PC-9 (cell line): Measurements from ENCODE around the gene PEAK1.

Source experiments
- CTCF ChIP-seq: fragments of 200-600 bp; sonication (generic); conservative IDR thresholded peaks from 2 replicates; pipeline ENCODE4 v1.6.1; 2017; ENCODE audit warnings: mixed run types, antibody characterized with exemption, mild to moderate bottlenecking, moderate library complexity
- EZH2 ChIP-seq: fragments of 200-600 bp; sonication (generic); IDR thresholded peaks from 2 replicates; pipeline ENCODE4 v1.8.0; 2017; ENCODE audit warnings: antibody characterized with exemption, low read depth

DNA sequence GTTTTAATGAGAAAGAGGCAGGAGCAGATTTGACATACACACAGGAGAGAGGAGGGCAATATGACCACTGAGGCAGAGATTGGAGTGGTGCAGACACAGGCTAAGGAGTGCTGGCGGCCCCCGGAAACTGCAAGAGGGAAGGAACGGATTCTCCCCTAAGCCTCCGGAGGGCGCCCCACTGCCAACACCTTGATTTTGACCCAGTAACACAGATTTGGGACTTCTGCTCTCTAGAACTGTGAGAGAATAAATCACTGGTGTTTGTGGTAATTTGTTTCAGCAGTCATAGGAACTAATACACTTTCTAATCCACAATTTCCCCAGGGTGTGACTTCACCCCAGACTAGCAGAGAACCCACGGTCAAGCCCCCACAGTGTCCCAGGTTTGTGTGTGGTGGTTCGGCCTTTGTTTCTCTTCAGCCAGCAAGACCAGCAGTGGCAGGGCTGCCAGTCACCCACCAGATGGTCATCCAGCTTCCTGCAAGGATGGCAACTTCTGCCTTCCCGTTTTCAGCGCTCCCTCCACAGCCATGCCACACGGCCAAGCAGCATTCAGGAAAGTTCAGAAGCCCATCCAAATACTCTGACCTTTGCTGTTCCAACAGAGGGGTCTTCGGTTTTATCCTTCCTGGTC, 325.4 kb downstream of the PEAK1 start:
- TF ChIP-seq CTCF (0 out of 2 replicates have a peak, but pooled peaks have one; percentile 30), EZH2 (no peak)
